Activated CD8-positive, alpha-beta memory T cell treated with anti-CD3 and anti-CD28 coated beads, Interleukin-2, amount 50 U/mL, for 4 hours (primary cell): ENCODE data around the gene PDCL3.

Experiments used
- DNase-seq: peaks from one replicate; pipeline ENCODE4 v3.0.0-alpha.2; 2020

PDCL3 gene

GRCh38 chr2:100562613-100563406, at the start of gene PDCL3:
Gene PDCL3, plus strand, starts transcription at chr2:100562993. Its CDS starts 75 bp downstream, at chr2:100563068.
- DNase-seq: peak; percentile 93

GRCh38 chr2:100513650-100514049, 49.1 kb upstream of the PDCL3 start:
- no peak for DNase-seq

DNA sequence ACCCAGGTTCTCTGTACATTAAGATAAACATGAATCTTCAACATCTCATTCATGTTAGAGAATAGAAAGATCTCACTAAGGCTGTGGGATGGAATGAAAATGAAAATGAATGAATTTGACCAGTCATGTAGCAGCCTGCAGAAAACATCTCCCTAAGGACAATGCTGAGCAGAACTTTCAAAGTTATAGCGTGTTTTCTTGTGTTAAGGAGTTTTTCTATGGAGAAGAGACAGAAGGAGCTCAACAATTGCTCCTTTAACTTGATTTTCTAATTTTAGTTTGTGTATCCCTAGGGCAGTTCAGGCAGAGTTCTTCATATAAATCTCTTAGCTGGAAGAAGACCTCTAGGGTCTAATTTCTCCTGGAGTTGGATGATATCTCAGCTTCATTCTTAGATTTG, 45.2 kb upstream of the PDCL3 start:
- no peak for DNase-seq

DNA sequence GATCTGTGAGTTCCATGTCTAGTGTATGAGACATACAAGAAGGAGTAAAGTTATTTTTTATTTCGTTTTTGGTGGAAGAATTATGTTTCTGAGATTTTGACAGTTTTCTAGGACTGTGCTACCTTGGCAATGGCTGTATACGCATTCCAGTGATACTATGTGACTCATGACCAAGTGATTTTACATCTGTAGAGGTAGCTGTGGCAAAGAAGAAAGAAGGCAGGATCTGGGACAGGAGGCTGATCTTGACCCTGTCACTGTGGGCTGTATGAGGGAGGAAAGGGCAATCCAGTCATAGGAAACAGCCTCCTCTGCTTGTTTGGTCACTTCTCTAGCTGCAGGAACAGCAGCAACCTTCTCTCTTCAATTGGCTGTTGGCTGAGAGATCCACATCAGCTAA, 44.0 kb upstream of the PDCL3 start:
- DNase-seq: no peak

DNA sequence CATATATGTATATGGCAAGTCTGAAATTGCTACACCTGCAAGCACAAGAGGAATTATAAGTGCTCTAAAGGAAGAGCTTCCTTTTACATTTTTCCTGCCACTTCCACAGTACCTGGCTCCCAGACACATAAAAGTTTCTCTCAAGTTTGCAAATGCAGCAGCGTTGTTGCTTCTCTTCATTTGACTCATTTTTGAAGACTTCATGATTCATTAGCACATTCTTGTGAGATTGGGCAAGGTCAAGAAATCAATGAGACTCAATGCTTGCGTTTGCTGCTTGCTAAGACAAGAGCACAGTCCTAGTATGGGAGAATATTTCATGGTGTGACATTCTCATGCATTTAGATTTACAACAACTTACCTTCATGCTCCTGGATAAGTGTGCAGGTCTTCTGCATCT, 42.6 kb upstream of the PDCL3 start:
- DNase-seq: no peak

GRCh38 chr2:100522430-100522829, 40.4 kb upstream of the PDCL3 start:
- DNase-seq: no peak

GRCh38 chr2:100524331-100524730, 38.5 kb upstream of the PDCL3 start:
- DNase-seq: no peak

DNA sequence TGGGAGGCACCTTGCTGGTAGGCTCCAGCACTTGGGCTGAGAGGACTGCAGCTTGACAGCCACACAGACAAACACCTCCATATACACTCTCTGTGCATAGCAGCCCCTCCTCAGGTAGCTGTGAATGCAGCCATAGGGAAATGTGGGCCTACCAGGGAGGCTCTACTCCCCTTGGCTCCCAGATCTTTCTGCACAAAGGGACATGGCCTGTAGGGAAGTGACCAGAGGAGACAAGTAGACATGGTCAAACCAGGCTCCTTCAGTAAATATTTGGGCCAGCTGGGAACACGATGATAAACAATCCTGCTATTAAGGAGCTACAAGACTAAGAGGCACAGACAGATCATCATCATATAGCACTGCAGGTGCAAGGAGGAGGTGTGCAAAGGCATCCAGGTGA, 35.9 kb upstream of the PDCL3 start:
- no peak for DNase-seq

DNA sequence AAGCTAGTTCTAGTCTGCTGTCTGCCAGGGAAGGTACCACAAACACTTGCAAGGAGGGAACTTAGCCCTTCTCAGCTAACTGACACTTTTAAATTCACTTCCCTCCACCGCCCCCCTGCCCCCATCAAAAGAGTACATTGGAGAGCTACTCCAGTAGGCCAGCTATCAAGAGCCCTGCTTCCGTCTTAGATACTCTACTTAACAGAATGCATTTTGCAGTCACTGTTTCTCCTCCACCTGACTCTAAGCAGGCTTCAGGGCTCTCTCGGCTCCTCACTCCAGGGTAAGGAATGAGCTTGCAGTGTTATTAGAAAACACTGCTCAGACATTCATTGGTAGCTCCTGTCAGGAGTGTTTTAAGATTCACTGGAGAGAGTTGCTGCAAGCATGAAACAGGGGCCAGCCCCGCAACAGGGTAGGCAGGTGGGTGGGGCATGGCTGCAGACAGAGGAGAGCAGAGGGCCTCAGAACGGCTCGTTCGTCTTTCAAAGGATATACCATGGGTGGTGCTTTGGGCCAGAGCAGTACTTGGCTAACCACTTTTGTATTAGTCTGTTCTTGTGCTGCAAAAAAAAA, 35.3 kb upstream of the PDCL3 start:
- DNase-seq: no peak

GRCh38 chr2:100529176-100529575, 33.6 kb upstream of the PDCL3 start:
- DNase-seq: no peak

DNA sequence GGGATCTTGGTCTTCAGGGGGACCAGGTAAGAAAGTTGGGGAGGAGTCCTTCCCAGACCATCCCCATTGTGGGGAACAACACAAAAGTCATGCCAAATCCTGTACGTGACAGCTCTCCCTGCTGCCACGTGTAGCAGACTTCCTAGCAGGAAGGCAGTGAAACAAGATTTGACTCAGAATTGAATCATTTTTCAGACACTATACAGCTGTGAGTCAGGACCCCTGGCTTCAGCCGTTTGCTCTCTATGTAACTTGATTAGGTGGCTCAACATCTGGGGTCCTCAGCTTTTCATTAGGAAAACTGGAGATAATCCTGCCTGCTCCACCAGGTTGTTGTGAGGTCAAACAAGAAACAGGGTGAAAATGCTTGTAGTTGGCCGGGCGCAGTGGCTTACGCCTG, 32.9 kb upstream of the PDCL3 start:
- DNase-seq: no peak

- no peak for DNase-seq
Measured at GRCh38 chr2:100535855-100536254, 26.9 kb upstream of the PDCL3 start.

- DNase-seq: no peak
Measured at GRCh38 chr2:100537918-100538317, 24.9 kb upstream of the PDCL3 start.

GRCh38 chr2:100539221-100539620, 23.6 kb upstream of the PDCL3 start:
- no peak for DNase-seq

DNA sequence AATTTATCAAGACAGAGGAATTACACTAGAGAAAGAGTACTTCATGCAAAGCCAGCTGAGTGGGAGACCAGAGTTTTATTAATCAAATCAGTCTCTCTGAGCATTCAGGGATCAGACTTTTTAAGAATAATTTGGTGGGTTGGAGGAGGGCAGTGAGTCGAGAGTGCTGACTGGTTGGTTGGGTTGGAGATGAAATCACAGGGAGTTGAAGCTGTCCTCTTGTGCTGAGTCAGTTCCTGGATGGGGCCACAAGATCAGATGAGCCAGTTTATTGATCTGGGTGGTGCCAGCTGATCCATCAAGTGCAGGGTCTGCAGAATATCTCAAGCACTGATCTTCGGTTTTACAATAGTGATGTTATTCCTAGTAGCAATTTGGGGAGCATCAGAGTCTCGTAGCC, 21.4 kb upstream of the PDCL3 start:
- DNase-seq: no peak

GRCh38 chr2:100542418-100542817, 20.4 kb upstream of the PDCL3 start:
- no peak for DNase-seq

GRCh38 chr2:100544911-100545596, 17.7 kb upstream of the PDCL3 start:
- no peak for DNase-seq

- DNase-seq: no peak
Measured at GRCh38 chr2:100546469-100546868, 16.3 kb upstream of the PDCL3 start.

DNA sequence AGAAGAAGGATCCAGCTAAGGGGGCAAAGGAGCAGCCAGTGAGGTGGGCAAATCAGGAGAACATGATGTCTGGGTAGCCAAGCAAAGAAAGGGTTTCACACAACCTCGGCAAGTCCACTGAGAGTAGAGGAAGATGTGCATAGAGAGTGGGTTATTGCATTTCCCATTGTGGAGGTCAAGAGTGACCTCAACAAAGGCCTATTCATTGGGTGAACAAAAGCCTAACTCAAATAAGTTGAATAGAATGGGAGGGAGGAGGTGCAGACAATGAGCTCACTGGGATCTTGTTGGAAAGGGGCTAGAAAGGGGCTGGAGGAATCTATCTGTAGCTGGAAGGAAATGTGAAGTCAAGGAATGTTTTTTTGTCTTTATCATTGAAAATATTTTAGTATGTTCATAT, 14.0 kb upstream of the PDCL3 start:
- DNase-seq: no peak

DNA sequence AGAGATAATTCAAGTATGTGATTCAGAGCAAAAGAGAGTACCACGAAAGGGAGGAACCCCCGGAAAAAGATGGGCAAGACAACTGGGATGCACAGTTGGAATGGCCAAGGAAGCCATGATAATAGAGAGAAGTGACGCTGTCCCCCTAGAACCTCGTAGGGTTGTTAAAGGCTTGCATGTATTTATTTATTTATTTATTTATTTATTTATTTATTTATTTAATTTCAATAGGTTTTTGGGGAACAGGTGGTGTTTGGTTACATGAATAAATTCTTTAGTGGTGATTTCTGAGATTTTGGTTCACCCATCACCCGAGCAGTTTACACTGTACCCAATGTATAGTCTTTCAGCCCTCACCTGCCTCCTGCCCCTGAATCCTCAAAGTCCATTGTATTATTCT, 11.5 kb upstream of the PDCL3 start:
- DNase-seq: no peak

- peak; percentile 29 for DNase-seq
Measured at GRCh38 chr2:100554798-100555407, 7.9 kb upstream of the PDCL3 start.

DNA sequence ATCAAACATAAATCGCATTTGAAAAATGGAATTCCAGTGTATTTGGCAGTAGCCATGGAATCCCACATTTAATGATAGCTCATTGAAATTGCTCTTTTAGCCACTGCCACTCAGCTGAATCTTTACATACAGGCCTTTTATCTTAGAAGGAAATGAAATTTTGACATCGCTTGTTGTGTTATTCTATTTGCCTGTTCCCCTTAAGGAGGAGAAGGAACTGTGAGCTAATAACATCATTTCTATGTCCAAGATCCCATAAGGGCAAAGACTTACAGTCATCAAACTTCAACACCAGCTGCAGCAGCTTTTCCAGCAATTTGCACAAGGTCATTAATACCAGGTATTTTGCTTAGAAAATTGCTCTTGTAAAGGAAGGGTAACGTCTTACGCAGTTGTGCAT, 6.0 kb upstream of the PDCL3 start:
- DNase-seq: no peak

GRCh38 chr2:100560216-100560830, 2.5 kb upstream of the PDCL3 start:
- no peak for DNase-seq
